ENCODE data around the gene SPTAN1.

- TF ChIP-seq, protein P1, sequence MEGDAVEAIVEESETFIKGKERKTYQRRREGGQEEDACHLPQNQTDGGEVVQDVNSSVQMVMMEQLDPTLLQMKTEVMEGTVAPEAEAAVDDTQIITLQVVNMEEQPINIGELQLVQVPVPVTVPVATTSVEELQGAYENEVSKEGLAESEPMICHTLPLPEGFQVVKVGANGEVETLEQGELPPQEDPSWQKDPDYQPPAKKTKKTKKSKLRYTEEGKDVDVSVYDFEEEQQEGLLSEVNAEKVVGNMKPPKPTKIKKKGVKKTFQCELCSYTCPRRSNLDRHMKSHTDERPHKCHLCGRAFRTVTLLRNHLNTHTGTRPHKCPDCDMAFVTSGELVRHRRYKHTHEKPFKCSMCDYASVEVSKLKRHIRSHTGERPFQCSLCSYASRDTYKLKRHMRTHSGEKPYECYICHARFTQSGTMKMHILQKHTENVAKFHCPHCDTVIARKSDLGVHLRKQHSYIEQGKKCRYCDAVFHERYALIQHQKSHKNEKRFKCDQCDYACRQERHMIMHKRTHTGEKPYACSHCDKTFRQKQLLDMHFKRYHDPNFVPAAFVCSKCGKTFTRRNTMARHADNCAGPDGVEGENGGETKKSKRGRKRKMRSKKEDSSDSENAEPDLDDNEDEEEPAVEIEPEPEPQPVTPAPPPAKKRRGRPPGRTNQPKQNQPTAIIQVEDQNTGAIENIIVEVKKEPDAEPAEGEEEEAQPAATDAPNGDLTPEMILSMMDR (IDR thresholded peaks at IDR 0.05): no peak
- TF ChIP-seq ZNF302 (CRISPR knock-in tag; IDR thresholded peaks at IDR 0.05): no peak
- no peak for TF ChIP-seq USF2 (IDR thresholded peaks at IDR 0.05)
- no peak for TF ChIP-seq CBX8 (IDR thresholded peaks at IDR 0.05)
- TF ChIP-seq REST (IDR thresholded peaks at IDR 0.05): no peak
- TF ChIP-seq ZFP36 (IDR thresholded peaks at IDR 0.05; ENCODE audit: borderline replicate concordance, partially characterized antibody): no peak
- TF ChIP-seq BHLHE40 (IDR thresholded peaks at IDR 0.05; ENCODE audit: low read depth, low read length): no peak
- TF ChIP-seq POLR2A (IDR thresholded peaks at IDR 0.05; ENCODE audit: low read length): no peak
Measured at GRCh38 chr9:128565578-128565977, 13.2 kb downstream of the SPTAN1 start.

Data from A549 (cell line).